ENCODE results near the gene HDDC2. TPM values are rescaled to one million over a fixed set of nuclear protein-coding genes. Genes with fewer than 3 reads are reported as not detected.

HDDC2 gene
- total and polyA plus RNA-seq, 9 of the 15 experiments (the other 6 are each of a cell fraction or from before 2014, with no cell fraction given), result 194 to 632 (median 294) TPM

GRCh38 chr6:125307150-125307838 lies 5.5 kb upstream of the HDDC2 start (continued):
- TF ChIP-seq ZNF507 (tag; conservative IDR thresholded peaks at IDR 0.05), result no peak
- TF ChIP-seq COPS2 (conservative IDR thresholded peaks at IDR 0.05), result no peak
- no peak for TF ChIP-seq PBX2 (CRISPR knock-in tag; IDR thresholded peaks at IDR 0.05; ENCODE audit: low read depth)
- TF ChIP-seq PBX2 (tag; conservative IDR thresholded peaks at IDR 0.05; ENCODE audit: low read depth), result peak; percentile 48
- TF ChIP-seq ARID3A (IDR thresholded peaks at IDR 0.05; ENCODE audit: borderline replicate concordance, low read depth, low read length), result peak; percentile 94
- no peak for TF ChIP-seq NR4A1 (CRISPR knock-in tag; IDR thresholded peaks at IDR 0.05)
- TF ChIP-seq NR4A1 (tag; IDR thresholded peaks at IDR 0.05), result 0 out of 2 replicates have a peak, but pooled peaks have one; percentile 4
- no peak for TF ChIP-seq ELF1 (tag; IDR thresholded peaks at IDR 0.05)
- no peak for TF ChIP-seq ZSCAN29 (IDR thresholded peaks at IDR 0.05)
- TF ChIP-seq JUN (IDR thresholded peaks at IDR 0.05; ENCODE audit: borderline replicate concordance, low read depth, low read length), result peak; percentile 93
- no peak for TF ChIP-seq JUN (CRISPR knock-in tag; IDR thresholded peaks at IDR 0.05; ENCODE audit: borderline replicate concordance)
- peak; percentile 89 to 92 for TF ChIP-seq TRIM24 (IDR thresholded peaks at IDR 0.05)
- peak; percentile 63 for TF ChIP-seq SMAD4 (CRISPR knock-in tag; conservative IDR thresholded peaks at IDR 0.05)
- TF ChIP-seq RBBP5 (IDR thresholded peaks at IDR 0.05; ENCODE audit: borderline replicate concordance, insufficient read depth, low read length, poor library complexity, severe bottlenecking), result peak; percentile 5
- TF ChIP-seq LCOR (CRISPR knock-in tag; IDR thresholded peaks at IDR 0.05), result 0 out of 2 replicates have a peak, but pooled peaks have one; percentile 18
- TF ChIP-seq POLR2AphosphoS5 (IDR thresholded peaks at IDR 0.05; ENCODE audit: control insufficient read depth, insufficient read depth, low read depth, low read length), result peak; percentile 93
- peak; percentile 96 for TF ChIP-seq CBFA2T3 (IDR thresholded peaks at IDR 0.05)
- TF ChIP-seq FOS (IDR thresholded peaks at IDR 0.05; ENCODE audit: extremely low read depth, insufficient read length), result peak; percentile 58
- peak; percentile 54 for TF ChIP-seq CXXC5 (CRISPR knock-in tag; IDR thresholded peaks at IDR 0.05)
- no peak for TF ChIP-seq GABPB2 (CRISPR knock-in tag; conservative IDR thresholded peaks at IDR 0.05)
- peak; percentile 76 to 81; a peak in 2 of 4 replicates for TF ChIP-seq ARNT (IDR thresholded peaks at IDR 0.05)
- TF ChIP-seq RAD21 (CRISPR knock-in tag; conservative IDR thresholded peaks at IDR 0.05 in 1 of 2, IDR thresholded peaks at IDR 0.05 in 1 of 2), result peak in 1 of 2 experiments; percentile 24; a peak in 1 of 4 replicates
